ENCODE results near the gene NOS1AP.

DNA sequence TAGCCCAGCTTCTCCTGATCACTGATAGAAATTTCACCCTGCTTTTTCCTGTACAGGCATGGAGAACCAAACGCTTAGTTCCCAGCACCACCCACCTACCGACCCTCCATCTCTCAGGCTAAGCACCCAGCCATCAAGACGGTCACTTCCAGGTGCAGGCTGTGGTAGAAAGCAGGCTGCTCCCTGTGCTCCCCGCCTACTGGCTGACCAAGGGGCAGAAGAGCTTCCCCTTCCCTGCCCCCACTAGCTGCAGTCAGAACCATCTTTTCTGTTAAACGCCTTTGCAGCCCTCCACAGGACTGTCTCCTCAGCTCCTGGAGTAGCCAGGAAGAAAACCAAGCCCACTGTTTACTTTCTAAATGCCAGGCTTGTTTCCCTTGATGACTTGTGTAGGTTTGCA lies 284.2 kb downstream of the NOS1AP start:
- TF ChIP-seq TAF1 (IDR thresholded peaks at IDR 0.05; ENCODE audit: low read depth, low read length), result no peak
- no peak for TF ChIP-seq POU2F2 (IDR thresholded peaks at IDR 0.05; ENCODE audit: low read depth, low read length)
- TF ChIP-seq POLR2A (IDR thresholded peaks at IDR 0.05; ENCODE audit: low read depth, low read length), result no peak
- TF ChIP-seq POLR2AphosphoS5 (IDR thresholded peaks at IDR 0.05; ENCODE audit: low read depth, low read length), result no peak
- TF ChIP-seq PAX5 (IDR thresholded peaks at IDR 0.05; ENCODE audit: insufficient read depth, low read length, severe bottlenecking), result no peak
